Activated CD8-positive, alpha-beta memory T cell treated with anti-CD3 and anti-CD28 coated beads, Interleukin-2, amount 10 ng/mL, durations not matched to agents 7 days and 5 days (primary cell): ENCODE measurements around the gene PAXX. TPM values are rescaled to one million over a fixed set of nuclear protein-coding genes. Genes with fewer than 3 reads are reported as not detected.

Source experiments
- ATAC-seq: fragments of 150-1000 bp; cut with Tn5 transposase; one replicate; pipeline ENCODE4 v1.10.0; 2021; ENCODE audit warnings: moderate library complexity
- CTCF ChIA-PET: fragments of 350-600 bp; sonication (Branson Sonifier 250); formaldehyde crosslinking; loops from one replicate; lab custom pipeline; 2021; ENCODE audit warnings: antibody characterized with exemption; lab: Charles Lee
- DNase-seq: peaks from one replicate; pipeline ENCODE4 v3.0.0-alpha.2; 2020
- H3K27ac Mint-ChIP-seq: one replicate; pipeline ENCODE4 v1.8.0; 2021; ENCODE audit warnings: mild to moderate bottlenecking, mixed read lengths
- H3K27me3 Mint-ChIP-seq: one replicate; pipeline ENCODE4 v1.8.0; 2021; ENCODE audit warnings: mixed read lengths
- H3K36me3 Mint-ChIP-seq: one replicate; pipeline ENCODE4 v1.8.0; 2021; ENCODE audit warnings: mild to moderate bottlenecking, mixed read lengths
- H3K4me1 Mint-ChIP-seq: one replicate; pipeline ENCODE4 v1.8.0; 2021; ENCODE audit warnings: mixed read lengths
- H3K4me3 Mint-ChIP-seq: one replicate; pipeline ENCODE4 v1.8.0; 2021; ENCODE audit warnings: mild to moderate bottlenecking, moderate library complexity, mixed read lengths
- H3K9me3 Mint-ChIP-seq: one replicate; pipeline ENCODE4 v1.8.0; 2022; ENCODE audit warnings: low read depth, mixed read lengths
- total RNA-seq, 2 experiments: library from RNA; stranded (reverse); gene quantifications; one replicate each; pipeline ENCODE4 v1.2.3, GENCODE V29; 2021

PAXX gene, protein sequence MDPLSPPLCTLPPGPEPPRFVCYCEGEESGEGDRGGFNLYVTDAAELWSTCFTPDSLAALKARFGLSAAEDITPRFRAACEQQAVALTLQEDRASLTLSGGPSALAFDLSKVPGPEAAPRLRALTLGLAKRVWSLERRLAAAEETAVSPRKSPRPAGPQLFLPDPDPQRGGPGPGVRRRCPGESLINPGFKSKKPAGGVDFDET
- total RNA-seq = 10 to 100 TPM; 68.6 to 94.8 TPM

DNA sequence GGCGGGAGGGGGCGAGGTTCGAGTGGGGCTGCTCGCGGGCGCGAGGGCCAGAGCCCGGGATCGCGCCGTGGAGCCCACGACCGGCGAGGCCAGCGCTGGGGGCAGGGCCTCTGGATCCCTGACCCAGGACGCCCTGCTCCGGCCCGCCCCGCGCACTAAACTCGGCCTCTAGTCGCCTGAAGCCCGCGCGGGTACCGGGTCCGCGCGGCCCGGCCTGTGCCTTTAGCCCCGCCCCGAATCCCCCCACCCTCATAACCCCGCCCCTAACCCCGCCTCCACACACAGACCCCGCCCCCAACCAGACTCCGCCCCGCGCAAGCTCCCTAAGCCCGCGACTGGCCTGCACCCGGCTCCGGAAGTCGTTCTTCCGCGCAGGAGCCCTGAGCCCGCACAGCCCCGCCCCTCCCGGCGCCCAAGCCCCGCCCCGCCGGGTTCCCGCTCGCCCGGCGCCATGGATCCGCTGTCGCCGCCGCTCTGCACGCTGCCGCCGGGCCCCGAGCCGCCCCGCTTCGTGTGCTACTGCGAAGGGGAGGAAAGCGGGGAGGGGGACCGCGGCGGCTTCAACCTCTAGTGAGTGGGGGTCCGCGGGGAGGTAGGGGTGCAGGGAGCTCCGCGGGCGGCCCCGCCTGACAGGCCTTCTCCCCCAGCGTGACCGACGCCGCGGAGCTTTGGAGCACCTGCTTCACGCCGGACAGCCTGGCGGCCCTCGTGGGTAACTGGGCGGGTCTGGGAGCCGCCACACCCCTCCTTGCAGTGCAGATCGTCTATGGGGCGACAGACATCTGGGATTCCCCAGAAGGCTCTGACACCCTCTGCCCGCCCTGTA is at the start of gene PAXX:
PAXX (plus strand) TSS at position 430 of the 826 bp plus-strand sequence; CDS start at position 452, 22 bp downstream.
- CTCF ChIA-PET = interaction anchor here (0.7 to 4.7 kb wide), 20 partner anchors 9 to 204 kb away, joined by 3 to 32 read pairs (median 5); partner anchors contain the start of genes ABCA2, AJM1, FBXW5 and LCNL1
- Mint-ChIP-seq H3K36me3 (peaks cover 2% of the 10 kb centered on the region), H3K9me3 (no peaks in the 10 kb centered on the region), H3K27ac (peak within 1 kb of the TSS; percentile 82), H3K4me1 (peaks cover 32% of the 10 kb centered on the region), H3K4me3 (peak within 1 kb of the TSS; percentile 84), H3K27me3 (peaks cover 9% of the 10 kb centered on the region)
- ATAC-seq = peak; percentile 88
- peak; percentile 96 for DNase-seq

DNA sequence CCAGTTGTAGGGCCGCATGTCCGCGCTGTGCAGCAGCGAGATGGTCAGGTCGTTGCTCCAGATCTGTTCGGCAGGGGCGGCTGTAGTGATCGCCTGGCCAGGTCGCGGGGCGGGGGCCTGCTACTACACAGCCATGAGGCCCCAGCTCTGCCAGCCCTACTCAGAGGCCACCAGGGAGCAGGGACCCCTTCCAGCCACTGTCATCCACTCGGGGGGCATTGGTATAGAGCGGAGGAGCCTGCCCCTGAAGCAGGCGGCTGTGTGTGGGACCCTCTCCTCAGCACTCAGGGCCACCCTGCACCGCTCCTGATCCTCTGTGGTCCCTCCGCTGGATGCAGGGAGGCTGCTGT is 49.4 kb upstream of the PAXX start:
- H3K27me3 Mint-ChIP-seq = no peaks in the 10 kb centered on the region
- no peaks in the 10 kb centered on the region for H3K9me3 Mint-ChIP-seq
- H3K36me3 Mint-ChIP-seq = peaks cover 19% of the 10 kb centered on the region
- DNase-seq (no peak), ATAC-seq (no peak)
- H3K27ac Mint-ChIP-seq = no peak overlapping the region
- peaks cover 17% of the 10 kb centered on the region for H3K4me1 Mint-ChIP-seq
- H3K4me3 Mint-ChIP-seq = peak overlapping the region; percentile 79
- CTCF ChIA-PET = interaction anchor here (1.0 to 7.3 kb wide), 5 partner anchors 23 to 99 kb away, joined by 3 to 183 read pairs (median 6); partner anchors contain the start of genes AJM1 and FUT7

DNA sequence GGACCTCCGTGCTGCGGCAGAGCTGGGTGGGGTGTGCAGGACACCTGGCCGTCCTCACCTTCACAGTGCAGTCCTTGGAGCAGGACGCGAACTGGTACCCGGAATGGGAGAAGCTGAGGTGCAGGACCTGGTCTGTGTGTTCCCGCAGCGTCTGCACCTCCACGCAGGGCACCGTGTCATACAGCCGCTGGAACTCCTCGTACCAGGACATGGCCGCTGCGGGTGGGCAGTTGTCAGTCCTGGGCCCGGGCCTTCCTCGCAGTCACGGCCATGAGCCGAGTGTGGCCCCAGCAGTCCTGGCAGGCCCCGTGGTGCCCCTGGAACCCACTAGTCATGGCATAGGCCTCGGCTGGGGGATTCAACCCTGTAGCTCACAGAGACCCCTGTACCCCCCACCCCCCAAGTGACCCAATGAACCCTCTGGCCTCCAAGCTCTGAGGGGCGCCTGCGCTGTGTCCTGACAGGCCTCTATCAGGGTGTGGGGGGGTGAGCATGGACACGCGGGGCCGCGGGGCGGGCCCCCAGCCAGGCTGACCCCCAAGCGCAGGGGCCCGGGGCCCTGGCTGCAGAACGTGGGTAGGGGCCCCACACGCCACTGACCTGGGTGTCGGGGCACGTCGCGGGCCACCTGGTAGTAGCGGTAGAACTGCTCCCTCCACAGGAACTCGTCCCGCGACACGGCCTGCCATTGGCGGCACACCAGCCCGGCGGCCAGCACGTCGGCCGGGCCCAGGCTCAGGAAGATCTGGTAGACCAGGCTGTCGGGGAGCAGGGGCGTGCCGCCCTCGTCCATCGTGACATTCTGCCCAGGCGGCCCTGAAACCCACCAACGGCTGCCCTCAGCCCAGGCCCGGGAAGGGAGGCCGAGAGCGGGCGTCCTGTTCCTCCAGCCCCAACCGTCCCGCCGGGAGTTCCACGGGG is 48.7 kb upstream of the PAXX start:
- ATAC-seq = peak; percentile 47
- H3K27me3 Mint-ChIP-seq = no peaks in the 10 kb centered on the region
- H3K4me1 Mint-ChIP-seq = peaks cover 20% of the 10 kb centered on the region
- no peaks in the 10 kb centered on the region for H3K9me3 Mint-ChIP-seq
- peak overlapping the region; percentile 76 for H3K27ac Mint-ChIP-seq
- DNase-seq = peak; percentile 69
- CTCF ChIA-PET = interaction anchor here (0.7 to 7.3 kb wide), 16 partner anchors 17 to 243 kb away, joined by 3 to 183 read pairs (median 5); partner anchors contain the start of genes ABCA2, AJM1, FUT7 and NPDC1
- H3K4me3 Mint-ChIP-seq = peak overlapping the region; percentile 79
- H3K36me3 Mint-ChIP-seq = peaks cover 19% of the 10 kb centered on the region

DNA sequence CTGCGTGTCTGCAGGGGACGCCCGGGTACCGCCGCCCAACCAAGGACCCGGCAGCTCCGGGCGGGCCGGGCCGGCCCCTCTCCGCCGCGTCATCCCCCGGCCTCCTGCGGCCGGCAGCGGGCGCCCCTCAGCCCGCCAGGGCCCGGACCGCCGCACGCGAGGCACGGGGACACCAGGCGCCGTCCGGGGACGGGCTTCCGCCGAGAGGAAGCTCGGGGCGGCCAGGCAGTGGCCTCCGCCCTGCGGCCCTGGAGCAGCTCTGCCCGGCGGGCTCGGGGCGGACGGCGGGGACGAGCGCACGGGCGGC is 48.1 kb upstream of the PAXX start:
- ATAC-seq (no peak), DNase-seq (no peak)
- CTCF ChIA-PET = interaction anchor here (0.7 to 7.3 kb wide), 18 partner anchors 10 to 244 kb away, joined by 3 to 183 read pairs (median 5); partner anchors contain the start of genes ABCA2, AJM1, FUT7 and NPDC1
- Mint-ChIP-seq H3K27ac (peak overlapping the region; percentile 76), H3K9me3 (no peaks in the 10 kb centered on the region), H3K4me3 (peak overlapping the region; percentile 79), H3K27me3 (no peaks in the 10 kb centered on the region), H3K4me1 (peaks cover 18% of the 10 kb centered on the region), H3K36me3 (peaks cover 16% of the 10 kb centered on the region)

DNA sequence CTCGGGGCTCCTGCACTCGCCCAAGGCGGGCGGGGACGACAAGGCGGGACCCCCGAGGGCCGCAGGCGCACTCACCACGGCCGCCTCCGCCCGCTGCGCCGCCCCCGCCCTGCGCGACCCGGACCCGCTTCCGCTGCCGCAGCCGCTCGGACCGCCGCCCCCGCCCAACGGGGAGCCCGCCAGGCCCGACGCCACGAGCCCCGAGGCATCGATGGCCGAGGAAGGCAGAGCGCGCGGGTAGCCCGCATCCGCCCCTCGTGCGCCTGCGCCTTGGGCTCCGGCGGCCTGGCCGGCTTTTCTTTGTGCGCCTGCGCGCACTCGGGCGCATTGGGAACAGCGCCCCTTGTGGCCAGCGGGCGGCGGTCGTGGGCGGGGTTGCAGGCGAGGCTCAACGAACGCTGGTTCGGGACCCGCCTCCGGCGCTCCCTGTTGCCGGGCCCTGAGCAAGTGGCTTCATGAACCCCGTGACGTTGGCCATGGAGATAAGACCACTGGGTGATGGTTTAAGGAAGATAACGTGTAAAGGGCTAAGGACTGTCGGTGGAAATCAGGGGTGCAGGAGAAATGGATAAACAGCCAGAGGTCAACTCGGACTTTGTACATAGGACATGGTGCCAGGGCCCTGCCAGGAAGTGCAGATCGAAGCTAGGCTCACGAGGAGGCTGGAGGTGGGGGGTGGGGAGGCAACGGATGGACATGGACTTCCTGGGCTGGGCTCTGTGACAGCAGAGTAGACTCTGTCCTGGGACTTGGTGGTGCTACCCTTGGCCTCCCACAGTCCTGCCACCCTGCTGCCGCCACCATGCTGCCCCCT is 47.5 kb upstream of the PAXX start, which contains the start of the genes C8G and FBXW5:
C8G (plus strand) TSS at position 725 of the 814 bp plus-strand sequence; CDS start at position 803, 78 bp downstream.
FBXW5 (minus strand) TSS at position 220 of the 814 bp plus-strand sequence. CDS start 655 bp downstream, outside the sequence.
- Mint-ChIP-seq H3K27me3 (no peaks in the 10 kb centered on the region), H3K4me1 (peaks cover 18% of the 10 kb centered on the region), H3K4me3 (peak within 1 kb of the TSS; percentile 79)

DNA sequence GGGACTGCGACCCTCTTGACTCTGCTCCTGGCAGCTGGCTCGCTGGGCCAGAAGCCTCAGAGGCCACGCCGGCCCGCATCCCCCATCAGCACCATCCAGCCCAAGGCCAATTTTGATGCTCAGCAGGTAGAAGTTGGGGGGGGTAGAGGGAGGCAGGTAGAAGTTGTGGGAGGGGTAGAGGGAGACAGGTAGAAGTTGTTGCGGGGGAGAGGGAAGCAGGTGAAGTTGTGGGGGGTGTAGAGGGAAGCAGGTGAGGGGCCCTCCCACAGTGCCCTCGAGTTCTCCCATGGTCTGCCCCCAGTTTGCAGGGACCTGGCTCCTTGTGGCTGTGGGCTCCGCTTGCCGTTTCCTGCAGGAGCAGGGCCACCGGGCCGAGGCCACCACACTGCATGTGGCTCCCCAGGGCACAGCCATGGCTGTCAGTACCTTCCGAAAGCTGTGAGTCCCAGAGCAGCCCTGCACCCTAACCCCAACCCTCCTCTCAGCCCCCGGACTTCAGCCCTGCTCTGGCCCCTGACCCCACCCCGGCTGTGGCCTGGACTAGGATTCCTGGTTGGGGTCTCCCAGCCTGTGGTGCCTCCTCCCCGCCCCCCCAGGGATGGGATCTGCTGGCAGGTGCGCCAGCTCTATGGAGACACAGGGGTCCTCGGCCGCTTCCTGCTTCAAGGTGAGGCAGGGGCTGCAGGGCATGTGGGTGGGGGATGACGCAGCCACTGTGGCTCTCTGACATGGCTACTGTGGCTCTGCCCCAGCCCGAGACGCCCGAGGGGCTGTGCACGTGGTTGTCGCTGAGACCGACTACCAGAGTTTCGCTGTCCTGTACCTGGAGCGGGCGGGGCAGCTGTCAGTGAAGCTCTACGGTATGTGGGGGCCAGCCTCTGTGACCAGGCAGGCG is 46.6 kb upstream of the PAXX start:
- DNase-seq (no peak), ATAC-seq (no peak)
- peaks cover 20% of the 10 kb centered on the region for H3K4me1 Mint-ChIP-seq
- H3K4me3 Mint-ChIP-seq = no peak overlapping the region
- H3K9me3 Mint-ChIP-seq = no peaks in the 10 kb centered on the region
- peaks cover 13% of the 10 kb centered on the region for H3K36me3 Mint-ChIP-seq
- CTCF ChIA-PET = interaction anchor here (0.7 to 7.3 kb wide), 12 partner anchors 8 to 122 kb away, joined by 3 to 183 read pairs (median 4); partner anchors contain the start of genes ABCA2, AJM1, CLIC3 and FUT7
- peak overlapping the region; percentile 81 for H3K27ac Mint-ChIP-seq
- no peaks in the 10 kb centered on the region for H3K27me3 Mint-ChIP-seq

More for the DNA sequence above, 47.5 kb upstream of the PAXX start, which contains the start of the genes C8G and FBXW5:
- no peaks in the 10 kb centered on the region for H3K9me3 Mint-ChIP-seq
- CTCF ChIA-PET = interaction anchor here (0.7 to 7.3 kb wide), 22 partner anchors 9 to 244 kb away, joined by 3 to 183 read pairs (median 4); partner anchors contain the start of genes ABCA2, AJM1, CLIC3 and FUT7
- peak; percentile 81 for ATAC-seq
- peaks cover 16% of the 10 kb centered on the region for H3K36me3 Mint-ChIP-seq
- DNase-seq = peak; percentile 96
- H3K27ac Mint-ChIP-seq = peak within 1 kb of the TSS; percentile 81

DNA sequence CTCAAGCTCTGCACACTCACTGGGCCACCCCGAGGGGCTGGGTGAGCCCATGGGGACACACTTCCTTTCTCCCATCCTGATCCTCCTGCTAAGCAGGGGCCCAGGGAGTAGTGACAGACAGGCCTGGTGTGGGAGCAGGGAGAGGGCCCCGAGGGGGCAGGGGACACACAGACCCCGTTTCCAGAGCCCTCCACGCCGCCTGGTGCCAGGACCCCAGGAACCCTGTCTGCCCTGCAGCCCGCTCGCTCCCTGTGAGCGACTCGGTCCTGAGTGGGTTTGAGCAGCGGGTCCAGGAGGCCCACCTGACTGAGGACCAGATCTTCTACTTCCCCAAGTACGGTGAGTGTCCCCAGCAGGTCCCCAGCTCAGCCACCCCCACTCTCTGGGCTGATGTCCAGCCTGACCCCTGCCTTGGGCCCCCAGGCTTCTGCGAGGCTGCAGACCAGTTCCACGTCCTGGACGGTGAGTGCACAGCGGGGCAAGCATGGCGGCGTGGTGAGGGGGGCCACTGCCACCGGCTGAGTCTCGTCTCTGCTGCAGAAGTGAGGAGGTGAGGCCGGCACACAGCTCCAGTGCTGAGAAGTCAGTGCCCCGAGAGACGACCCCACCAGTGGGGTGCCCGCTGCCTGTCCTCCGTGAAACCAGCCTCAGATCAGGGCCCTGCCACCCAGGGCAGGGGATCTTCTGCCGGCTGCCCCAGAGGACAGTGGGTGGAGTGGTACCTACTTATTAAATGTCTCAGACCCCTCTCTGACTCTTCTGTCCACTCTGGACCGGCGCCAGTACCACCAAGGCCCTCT is 45.8 kb upstream of the PAXX start:
- no peaks in the 10 kb centered on the region for H3K9me3 Mint-ChIP-seq
- H3K36me3 Mint-ChIP-seq = peaks cover 9% of the 10 kb centered on the region
- no peaks in the 10 kb centered on the region for H3K27me3 Mint-ChIP-seq
- no peak for ATAC-seq
- no peak overlapping the region for H3K27ac Mint-ChIP-seq
- peaks cover 20% of the 10 kb centered on the region for H3K4me1 Mint-ChIP-seq
- CTCF ChIA-PET = interaction anchor here (0.5 to 7.3 kb wide), 9 partner anchors 9 to 122 kb away, joined by 3 to 183 read pairs (median 6); partner anchors contain the start of genes ABCA2, AJM1, CLIC3 and FUT7
- H3K4me3 Mint-ChIP-seq = no peak overlapping the region
- no peak for DNase-seq

DNA sequence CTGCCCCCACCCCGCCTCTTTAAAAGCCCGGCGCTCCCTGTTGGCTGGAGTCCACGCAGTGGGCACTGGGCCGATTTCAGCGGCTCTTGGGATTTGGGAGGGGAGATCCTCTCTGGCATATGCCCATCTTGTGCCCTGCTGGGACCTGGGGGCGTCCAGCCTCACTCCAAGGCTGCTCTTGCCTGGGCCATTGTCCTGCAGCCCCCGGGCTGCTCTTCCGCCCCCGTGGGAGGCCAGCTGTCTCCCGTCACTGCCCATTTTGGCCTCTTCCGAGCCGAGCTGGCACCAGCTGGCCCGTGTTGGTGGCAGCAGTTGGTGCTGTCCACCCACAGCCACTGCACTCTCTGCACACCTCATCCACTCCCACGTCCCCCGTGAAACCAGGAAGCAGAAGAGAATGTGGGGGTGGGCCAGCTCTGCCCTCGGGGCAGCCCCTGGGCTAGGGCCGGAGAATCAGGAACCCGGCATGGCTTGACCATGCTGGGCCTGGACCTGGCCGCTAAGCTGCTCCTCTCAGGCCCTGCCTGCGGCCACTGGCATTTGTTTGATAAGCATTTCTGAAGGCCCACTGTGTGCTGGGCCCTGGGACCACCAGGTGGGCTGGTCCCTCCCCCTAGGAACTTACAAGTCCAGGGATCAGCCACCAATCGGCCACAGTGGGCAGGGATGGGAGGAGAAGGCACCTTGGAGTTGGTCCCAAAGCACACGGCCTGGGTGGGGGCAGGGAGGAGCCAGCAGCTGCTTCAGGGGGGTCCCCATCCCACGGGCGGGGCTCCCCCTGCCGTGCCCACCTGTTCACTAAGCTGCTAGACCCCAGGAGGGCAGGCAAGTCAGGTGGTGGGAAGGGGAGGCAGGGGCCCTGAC is 45.0 kb upstream of the PAXX start:
- peaks cover 5% of the 10 kb centered on the region for H3K36me3 Mint-ChIP-seq
- no peak for ATAC-seq
- CTCF ChIA-PET = interaction anchor here (0.5 to 7.3 kb wide), 27 partner anchors 12 to 289 kb away, joined by 3 to 183 read pairs (median 6); partner anchors contain the start of genes ABCA2, AJM1, CLIC3 and FUT7
- no peak overlapping the region for H3K4me3 Mint-ChIP-seq
- H3K9me3 Mint-ChIP-seq = no peaks in the 10 kb centered on the region
- H3K4me1 Mint-ChIP-seq = peaks cover 20% of the 10 kb centered on the region
- DNase-seq = no peak
- no peaks in the 10 kb centered on the region for H3K27me3 Mint-ChIP-seq
- H3K27ac Mint-ChIP-seq = no peak overlapping the region

DNA sequence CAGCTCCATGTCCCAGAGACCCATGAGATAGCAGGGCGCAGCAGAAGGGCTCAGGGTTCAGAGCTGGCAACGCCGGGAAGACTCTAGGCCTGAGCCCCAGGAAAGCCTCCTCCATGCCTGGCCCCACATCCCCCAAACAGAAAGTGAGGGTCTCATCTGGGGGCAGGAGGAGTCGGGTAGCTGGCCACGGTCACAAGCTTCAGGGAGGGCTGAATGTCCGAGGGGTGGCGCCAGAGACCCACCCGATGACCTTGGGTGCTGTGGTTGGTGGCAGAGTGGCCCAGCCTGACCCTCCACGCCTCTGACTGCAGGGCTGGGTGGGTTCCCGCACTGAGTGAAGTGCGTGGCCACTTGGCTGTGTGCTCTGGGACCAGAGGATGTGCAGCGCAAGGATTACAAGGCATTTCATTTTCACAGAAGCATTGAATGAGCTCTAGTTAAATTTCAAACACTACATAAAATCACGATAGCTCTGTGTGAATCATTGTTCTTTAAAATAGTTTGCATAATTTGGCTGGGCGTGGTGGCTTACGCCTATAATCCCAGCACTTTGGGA is 44.2 kb upstream of the PAXX start:
- Mint-ChIP-seq H3K36me3 (no peaks in the 10 kb centered on the region), H3K27ac (peak overlapping the region; percentile 54), H3K4me1 (peaks cover 16% of the 10 kb centered on the region), H3K9me3 (no peaks in the 10 kb centered on the region), H3K27me3 (no peaks in the 10 kb centered on the region), H3K4me3 (peak overlapping the region; percentile 15)
- ATAC-seq = no peak
- CTCF ChIA-PET = interaction anchor here (0.6 to 7.3 kb wide), 29 partner anchors 11 to 288 kb away, joined by 3 to 183 read pairs (median 5); partner anchors contain the start of genes ABCA2, AJM1, CLIC3 and FUT7
- DNase-seq = peak; percentile 57
